HG03575 (cell line): ENCODE data around the gene CNPY1.
"Not testable (repeated sequence)": the region's sequence is repeated elsewhere in the genome, so short reads cannot be mapped to it uniquely, and the experiment has no call there.

Source experiments
- ATAC-seq: cut with Tn5 transposase; IDR thresholded peaks from one replicate; pipeline ENCODE4 v1.9.1; 2021; ENCODE audit not compliant: unreplicated experiment, insufficient number of reproducible peaks, low FRiP score; ENCODE audit errors: extremely low read depth

Gene CNPY1

DNA sequence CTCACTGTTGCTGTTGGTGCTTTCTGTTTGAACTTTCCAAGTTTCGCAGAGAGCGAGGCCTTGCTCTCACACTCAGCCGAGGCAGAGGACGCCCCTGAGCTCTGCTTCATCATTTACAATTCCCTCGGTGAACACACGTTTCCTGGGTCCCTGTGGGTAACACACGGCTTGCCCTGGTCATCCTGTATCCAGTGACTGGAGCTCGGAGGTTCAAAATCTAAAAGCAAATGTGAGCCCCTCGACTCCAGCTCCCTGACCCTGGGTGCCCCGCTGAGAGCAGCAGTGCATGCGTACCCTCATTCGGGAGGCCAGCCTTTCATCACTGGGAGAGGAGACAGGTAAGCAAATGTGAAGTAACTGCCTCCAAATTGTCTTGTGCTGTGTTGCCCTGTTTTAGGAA is 5.8 kb downstream of the CNPY1 start:
- ATAC-seq: no peak

DNA sequence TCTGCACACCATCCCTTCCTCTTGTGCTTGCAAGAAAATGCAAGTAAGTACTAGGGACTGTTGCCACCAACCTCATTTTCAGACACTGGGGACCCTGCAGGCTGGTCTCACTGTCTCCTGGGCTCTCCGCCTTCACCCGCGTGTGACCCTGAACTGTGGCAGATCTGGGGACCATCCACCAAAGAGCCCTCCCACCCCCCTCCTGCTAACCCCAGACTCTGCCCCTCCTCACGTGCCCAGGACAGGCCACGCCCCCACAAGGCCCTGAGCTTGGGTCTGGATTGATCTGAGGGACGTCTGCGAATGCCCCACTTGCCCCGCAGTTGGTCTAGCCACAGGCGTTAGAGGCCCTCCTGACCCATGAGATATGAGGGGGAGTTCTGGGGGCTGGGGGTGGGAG is 8.1 kb downstream of the CNPY1 start:
- no peak for ATAC-seq

DNA sequence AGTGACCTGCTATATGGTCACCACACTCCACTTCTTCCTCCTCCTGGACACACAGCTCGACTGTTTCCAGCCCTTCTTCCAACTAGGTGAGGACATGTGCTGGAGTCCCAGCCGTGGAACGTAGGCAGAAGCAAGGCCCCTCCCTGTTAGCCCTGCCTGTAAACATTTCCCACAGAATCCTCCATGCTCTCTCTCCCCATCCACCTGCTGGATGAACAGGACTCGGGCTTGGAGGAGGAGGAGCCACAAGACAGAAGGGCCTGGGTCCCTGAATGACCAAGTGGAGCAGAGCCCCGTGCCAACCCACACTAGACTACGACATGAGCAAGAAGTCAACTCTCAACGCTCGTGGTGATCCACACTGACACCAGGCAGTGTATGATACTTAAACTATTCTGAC is 9.9 kb downstream of the CNPY1 start:
- no peak for ATAC-seq

DNA sequence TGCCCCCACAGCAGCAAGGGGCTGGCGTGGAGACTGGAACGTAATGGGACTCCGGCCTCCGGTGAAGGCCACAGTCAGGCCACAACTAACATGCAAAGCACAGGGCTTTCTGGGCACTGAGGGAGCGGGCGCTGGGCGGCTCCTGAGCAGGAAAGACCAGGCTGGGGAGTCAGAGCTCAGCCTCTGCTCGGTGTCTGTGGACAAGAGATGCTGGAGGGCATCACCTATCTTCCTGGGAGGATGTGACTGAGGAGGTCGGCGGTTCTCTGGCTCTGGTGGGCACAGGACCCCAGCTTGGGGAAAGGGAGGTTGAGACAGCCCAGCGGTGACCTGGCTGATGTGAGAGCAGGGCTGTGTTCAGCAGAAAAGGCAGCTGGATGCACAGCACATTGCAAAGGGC is 11.7 kb downstream of the CNPY1 start:
- ATAC-seq: no peak

DNA sequence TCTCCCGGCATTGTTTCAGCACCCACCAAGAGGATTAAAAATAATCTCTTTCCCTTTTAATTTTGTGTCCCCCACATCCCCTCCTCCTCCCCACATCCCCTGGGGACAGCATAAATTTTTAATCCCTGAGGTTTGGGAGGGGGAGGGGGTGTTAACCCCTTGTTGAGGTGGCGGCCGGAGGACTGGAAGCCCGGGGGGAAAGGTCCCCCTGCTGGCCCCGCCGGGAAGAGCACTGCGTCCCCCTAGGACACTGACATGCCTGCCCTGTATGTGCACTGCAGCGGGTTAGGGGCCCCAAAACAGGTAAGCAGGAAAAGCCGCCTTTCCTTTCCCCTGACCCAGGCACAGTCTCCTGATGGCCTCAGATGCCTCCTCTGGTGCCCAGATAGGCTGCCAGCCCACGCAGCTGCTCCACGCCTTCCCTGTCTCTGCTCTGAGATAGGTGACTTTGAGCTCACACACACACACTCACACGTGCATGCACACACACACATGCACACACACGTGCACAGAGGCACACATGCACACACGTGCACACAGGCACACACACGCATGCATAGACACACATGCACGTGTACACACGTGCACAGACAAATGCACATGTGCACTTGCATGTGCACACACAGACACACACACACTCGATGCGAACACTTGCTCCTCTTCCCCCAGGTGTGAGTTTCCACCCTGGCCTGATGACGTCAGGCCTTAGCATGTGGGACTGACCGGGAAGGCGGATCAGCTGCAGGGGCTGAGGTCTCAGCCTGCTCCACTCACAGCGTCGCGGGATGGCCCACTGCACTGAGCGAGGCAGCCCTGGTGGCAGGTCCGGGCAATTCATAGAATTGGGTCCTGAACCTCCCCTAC is 12.3 kb downstream of the CNPY1 start:
- no peak for ATAC-seq

DNA sequence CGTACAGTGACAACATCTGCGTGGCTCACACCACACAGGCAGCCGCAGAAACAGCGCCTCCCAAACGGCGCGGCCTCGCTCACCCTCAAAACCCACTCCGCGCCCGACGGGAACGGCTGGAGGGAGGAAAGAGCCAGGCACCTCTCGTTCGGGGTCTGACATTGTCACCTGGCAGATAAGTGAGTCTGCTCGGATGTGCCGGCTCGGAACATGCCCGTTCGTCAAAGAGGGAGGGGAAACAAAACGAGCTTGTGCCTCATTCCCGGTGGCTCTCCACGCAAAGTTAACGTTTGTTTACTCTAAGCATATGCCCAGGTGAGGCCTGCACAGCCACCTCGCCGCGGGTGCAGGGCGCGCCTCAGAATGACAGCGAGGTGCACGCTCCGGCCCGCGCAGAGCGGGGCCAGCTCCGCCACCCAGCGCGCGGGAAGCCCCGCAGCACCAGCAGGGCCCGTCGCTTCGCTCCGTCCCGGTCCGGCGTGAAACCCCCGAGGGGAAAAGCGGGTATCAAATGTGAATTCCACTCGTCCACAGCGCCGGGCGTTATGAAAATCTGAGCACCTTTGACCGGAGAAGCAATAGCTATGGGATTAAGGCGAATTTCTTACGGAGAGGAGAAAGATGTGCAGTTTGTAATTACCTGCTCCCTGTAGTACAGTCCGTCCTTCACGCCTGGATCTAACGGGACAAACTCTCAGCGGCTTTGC is 13.1 kb downstream of the CNPY1 start:
- no peak for ATAC-seq

GRCh38 chr7:155532792-155533119 is 13.6 kb downstream of the CNPY1 start:
- ATAC-seq: no peak

GRCh38 chr7:155531681-155532080 is 14.7 kb downstream of the CNPY1 start:
- ATAC-seq: no peak

- no peak for ATAC-seq
Measured at GRCh38 chr7:155530601-155531000, 15.8 kb downstream of the CNPY1 start.

DNA sequence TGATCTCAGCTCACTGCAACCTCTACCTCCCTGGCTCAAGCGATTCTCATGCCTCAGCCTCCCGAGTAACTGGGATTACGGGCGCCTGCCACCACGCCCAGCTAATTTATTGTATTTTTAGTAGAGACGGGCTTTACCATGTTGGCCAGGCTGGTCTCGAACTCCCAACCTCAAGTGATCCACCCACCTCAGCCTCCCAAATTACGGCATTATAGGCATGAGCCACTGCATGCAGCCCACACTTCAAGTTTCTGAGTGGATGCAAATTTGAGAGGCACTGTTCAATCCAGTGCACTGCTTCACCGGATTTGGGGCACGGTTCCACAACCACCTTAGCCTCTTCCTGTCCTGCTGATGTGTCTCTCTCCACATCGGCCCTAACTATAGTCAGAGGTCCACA is 16.5 kb downstream of the CNPY1 start:
- no peak for ATAC-seq

DNA sequence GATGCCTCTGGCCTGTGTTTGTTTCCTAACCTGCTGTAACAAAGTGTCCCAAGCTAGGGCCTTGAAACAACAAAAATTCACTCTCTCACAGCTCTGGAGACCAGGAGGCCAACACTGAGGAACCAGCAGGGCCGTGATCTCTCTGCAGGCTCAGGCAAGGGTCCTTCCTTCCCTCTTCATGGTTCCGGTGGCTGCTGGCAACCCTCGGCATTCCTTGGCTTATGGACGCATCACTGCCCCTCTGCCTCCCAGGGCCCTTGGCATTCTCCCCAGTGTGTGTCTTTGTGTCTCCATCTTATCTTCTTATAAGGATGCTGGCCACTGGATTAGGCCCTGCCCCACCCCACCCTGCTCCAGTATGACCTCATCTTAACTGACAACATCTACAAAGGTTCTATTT is 17.0 kb downstream of the CNPY1 start:
- ATAC-seq: no peak

- ATAC-seq: no peak
Measured at GRCh38 chr7:155527664-155528063, 18.7 kb downstream of the CNPY1 start.

DNA sequence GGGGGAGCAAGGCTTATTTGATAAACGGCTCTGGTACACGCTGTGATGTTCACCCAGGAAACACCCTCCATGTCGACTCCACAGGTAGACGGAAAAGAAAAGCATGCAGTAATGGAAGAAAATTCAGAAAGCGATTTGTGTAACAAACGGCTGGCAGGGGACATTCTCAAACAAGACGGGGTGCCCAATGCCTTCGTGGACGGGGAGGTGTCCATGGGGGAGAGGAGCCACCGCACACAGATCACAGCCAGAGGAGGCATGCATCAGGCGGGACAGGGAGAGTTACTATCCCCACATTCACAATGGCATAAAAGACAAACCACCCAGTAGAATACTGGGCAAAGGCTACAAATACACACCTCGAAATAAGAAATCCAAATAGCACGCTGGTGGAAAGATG is 20.1 kb downstream of the CNPY1 start:
- ATAC-seq: no peak

- no peak for ATAC-seq
Measured at GRCh38 chr7:155524018-155524556, 22.3 kb downstream of the CNPY1 start.

GRCh38 chr7:155523168-155523675 is 23.1 kb downstream of the CNPY1 start:
- no peak for ATAC-seq

DNA sequence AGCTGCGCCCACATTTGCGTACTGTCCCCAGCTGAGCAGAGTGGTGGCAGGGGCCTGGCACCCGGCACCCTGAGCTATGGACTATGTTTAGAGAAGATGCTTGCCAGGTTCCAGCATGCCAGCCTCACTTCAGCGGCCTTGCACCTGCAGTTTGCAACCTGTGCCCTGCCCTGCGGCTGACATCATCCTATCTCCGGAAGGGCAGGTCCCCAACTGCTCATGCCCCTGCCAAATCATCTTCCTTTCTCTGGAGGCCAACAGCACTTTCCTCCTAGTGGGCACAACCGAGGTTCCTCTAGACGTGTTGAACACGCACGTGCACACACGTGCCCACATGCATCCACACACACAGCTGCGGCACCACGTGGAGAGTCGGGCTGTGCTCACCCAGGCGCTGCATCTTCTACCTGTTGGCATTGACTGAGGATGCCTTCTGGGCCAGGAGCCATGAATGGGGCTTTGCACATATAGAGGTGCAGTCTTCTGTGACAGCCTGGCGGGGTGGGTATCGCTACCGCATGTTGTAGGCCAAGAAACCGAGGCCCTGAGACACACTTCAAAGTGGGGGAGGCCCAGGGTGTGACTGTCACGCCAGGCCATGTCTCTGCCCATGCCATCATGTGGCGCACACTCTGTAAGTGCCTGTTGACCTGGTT is 24.5 kb downstream of the CNPY1 start:
- no peak for ATAC-seq

- ATAC-seq: no peak
Measured at GRCh38 chr7:155521007-155521742, 25.2 kb downstream of the CNPY1 start.

- no peak for ATAC-seq
Measured at GRCh38 chr7:155520114-155520513, 26.2 kb downstream of the CNPY1 start.

DNA sequence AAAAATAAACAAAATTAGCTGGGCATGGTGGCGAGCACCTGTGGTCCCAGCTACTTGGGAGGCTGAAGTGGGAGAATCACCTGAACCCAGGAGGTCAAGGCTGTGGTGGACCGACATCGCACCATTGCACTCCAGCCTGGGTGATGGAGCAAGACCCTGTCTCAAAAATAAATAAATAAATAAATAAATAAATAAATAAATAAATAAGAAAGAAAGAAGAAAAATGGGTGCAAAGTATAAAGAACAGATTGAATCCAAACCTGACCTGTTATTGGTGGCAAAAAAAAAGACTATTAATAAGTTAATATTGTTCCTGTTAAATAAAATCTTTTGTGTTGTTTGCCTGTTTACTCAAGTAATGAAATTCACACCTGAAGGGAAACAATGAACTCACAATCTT is 27.0 kb downstream of the CNPY1 start:
- ATAC-seq: not testable (repeated sequence)
